ENCODE data around the gene ACTL7B.
"Not testable (repeated sequence)": the region's sequence is repeated elsewhere in the genome, so short reads cannot be mapped to it uniquely, and the experiment has no call there.

Gene ACTL7B

GRCh38 chr9:108855888-108856287 is at the start of gene ACTL7B:
ACTL7B (minus strand) TSS chr9:108855986; CDS start chr9:108855930, 56 bp downstream.
- DNase-seq, result no peak

- DNase-seq, result no peak
Measured at GRCh38 chr9:108905494-108905893, 49.7 kb upstream of the ACTL7B start.

- DNase-seq, result no peak
Measured at GRCh38 chr9:108904161-108904560, 48.4 kb upstream of the ACTL7B start.

GRCh38 chr9:108903420-108904103 is 47.8 kb upstream of the ACTL7B start:
- DNase-seq, result no peak

- DNase-seq, result no peak
Measured at GRCh38 chr9:108900176-108900575, 44.4 kb upstream of the ACTL7B start.

- not testable (repeated sequence) for DNase-seq
Measured at GRCh38 chr9:108899023-108899695, 43.4 kb upstream of the ACTL7B start.

- no peak for DNase-seq
Measured at GRCh38 chr9:108897324-108898096, 41.7 kb upstream of the ACTL7B start.

GRCh38 chr9:108894225-108894997 is 38.6 kb upstream of the ACTL7B start:
- DNase-seq, result no peak

GRCh38 chr9:108889649-108890067 is 33.9 kb upstream of the ACTL7B start:
- peak; percentile 12 for DNase-seq

- not testable (repeated sequence) for DNase-seq
Measured at GRCh38 chr9:108886594-108887271, 30.9 kb upstream of the ACTL7B start.

- no peak for DNase-seq
Measured at GRCh38 chr9:108885643-108886348, 30.0 kb upstream of the ACTL7B start.

- no peak for DNase-seq
Measured at GRCh38 chr9:108884701-108885100, 28.9 kb upstream of the ACTL7B start.

GRCh38 chr9:108883085-108883484 is 27.3 kb upstream of the ACTL7B start:
- DNase-seq, result no peak

GRCh38 chr9:108882052-108882888 is 26.5 kb upstream of the ACTL7B start:
- no peak for DNase-seq

- DNase-seq, result no peak
Measured at GRCh38 chr9:108880738-108881316, 25.0 kb upstream of the ACTL7B start.

- no peak for DNase-seq
Measured at GRCh38 chr9:108877524-108877923, 21.7 kb upstream of the ACTL7B start.

GRCh38 chr9:108876425-108876824 is 20.6 kb upstream of the ACTL7B start:
- DNase-seq, result no peak

- DNase-seq, result no peak
Measured at GRCh38 chr9:108874058-108874788, 18.4 kb upstream of the ACTL7B start.

GRCh38 chr9:108869092-108869725 is 13.4 kb upstream of the ACTL7B start:
- no peak for DNase-seq
